COLO668 (cell line): Measurements from ENCODE around the gene TIPIN.
"Not testable (repeated sequence)": the region's sequence is repeated elsewhere in the genome, so short reads cannot be mapped to it uniquely, and the experiment has no call there.

Experiments used
- DNase-seq: peaks from one replicate; lab custom pipeline; 2025; ENCODE audit not compliant: unreplicated experiment; lab: John Stamatoyannopoulos, UW

The TIPIN gene

DNA sequence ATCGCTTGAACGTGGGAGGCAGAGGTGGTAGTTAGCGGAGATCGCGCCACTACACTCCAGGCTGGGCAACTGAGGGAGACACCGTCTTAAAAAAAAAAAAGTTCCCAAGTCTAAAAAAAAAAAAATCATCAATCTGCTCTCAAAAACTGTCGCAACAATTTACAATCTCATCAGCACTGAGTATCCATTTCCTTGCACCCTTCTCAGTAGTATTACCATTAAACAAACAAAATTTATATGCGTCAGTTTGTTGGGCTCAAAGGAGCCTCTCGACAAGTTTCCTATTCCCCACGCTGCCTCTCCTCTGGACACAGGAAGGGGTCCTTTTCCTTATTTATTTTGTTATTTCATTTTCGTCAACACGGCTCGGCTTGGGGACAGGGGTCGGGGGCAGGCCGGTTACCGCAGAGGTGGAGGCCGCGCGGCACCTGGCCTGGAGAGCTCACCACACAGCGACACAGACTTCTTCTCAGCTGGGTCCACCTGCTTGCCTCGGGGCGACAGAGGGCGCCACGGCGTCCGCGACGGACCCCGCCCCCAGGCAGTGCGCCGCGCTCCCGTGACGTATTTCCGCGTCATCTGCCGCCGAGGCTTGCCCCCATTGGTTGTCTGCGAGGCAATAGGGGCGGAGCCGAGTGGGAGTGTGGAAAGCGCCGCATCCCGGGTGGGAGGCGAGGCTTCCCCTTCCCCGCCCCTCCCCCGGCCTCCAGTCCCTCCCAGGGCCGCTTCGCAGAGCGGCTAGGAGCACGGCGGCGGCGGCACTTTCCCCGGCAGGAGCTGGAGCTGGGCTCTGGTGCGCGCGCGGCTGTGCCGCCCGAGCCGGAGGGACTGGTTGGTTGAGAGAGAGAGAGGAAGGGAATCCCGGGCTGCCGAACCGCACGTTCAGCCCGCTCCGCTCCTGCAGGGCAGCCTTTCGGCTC, 30.0 kb upstream of the TIPIN start, which contains the start of gene MAP2K1:
TSS of gene MAP2K1 (plus strand) at position 709 of the 920 bp plus-strand sequence. CDS start 436 bp downstream, outside the sequence.
- peak; percentile 98 for DNase-seq

DNA sequence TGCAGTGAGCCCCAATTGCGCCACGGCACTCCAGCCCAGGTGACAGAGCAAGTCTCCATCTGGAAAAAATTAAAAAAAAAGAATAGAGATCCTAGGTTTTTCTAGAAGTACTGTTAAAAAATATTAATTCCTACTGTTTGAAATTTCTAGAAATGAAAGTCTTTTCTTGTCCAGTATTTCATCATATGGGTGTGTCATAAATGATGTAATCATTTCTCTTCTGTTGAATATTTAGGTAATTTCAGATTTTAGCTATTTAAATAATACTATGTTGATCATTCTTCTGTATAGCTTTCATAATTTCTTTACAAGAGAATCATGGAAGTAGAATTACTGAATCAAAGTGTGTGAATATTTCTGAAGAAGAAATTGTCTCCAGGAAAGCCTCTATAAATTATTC, 24.9 kb upstream of the TIPIN start:
- not testable (repeated sequence) for DNase-seq

DNA sequence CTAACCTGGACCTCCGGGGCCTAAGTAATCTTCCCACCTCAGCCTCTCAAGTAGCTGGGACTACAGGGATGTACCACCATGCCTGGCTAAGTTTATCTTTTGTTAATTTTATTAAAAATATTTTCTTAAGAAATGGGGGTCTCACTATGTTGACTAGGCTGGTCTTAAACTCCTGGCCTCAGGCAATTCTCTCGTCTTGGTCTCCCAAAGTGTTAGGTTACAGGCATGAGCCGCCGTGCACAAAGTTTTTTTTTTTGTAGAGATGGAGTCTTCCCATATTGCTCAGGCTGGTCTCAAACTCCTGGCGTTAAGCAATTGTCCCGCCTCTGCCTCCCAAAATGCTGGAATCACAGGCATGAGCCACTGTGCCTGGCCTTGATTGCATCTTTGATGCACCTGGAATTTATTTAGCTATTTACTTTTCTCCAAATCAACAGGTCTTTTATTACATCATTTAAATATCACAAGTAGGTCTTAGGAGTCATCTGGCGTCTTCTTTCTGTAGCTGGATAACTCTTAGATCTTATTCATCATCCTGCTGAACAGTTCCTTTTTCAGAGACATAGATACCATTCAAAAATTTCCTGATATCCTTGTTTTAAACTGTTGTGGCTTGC, 22.4 kb upstream of the TIPIN start:
- DNase-seq = no peak

DNA sequence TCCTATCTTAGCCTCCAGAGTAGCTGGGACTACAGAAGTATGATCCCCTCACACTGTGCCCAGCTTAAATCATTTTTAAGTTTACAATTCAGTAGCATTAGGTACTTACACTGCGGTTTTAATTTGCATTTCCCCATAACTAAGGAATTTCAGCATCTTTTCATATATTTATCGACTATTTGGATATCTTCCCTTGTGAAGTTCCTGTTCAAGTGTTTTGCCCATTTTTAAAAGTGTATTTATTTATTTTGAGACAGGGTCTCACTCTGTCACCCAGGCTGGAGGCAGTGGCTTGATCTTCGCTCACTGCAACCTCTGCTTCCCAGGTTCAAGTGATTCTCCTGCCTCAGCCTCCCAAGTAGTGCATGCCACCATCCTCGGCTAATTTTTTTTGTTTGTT, 17.7 kb upstream of the TIPIN start:
- no peak for DNase-seq

DNA sequence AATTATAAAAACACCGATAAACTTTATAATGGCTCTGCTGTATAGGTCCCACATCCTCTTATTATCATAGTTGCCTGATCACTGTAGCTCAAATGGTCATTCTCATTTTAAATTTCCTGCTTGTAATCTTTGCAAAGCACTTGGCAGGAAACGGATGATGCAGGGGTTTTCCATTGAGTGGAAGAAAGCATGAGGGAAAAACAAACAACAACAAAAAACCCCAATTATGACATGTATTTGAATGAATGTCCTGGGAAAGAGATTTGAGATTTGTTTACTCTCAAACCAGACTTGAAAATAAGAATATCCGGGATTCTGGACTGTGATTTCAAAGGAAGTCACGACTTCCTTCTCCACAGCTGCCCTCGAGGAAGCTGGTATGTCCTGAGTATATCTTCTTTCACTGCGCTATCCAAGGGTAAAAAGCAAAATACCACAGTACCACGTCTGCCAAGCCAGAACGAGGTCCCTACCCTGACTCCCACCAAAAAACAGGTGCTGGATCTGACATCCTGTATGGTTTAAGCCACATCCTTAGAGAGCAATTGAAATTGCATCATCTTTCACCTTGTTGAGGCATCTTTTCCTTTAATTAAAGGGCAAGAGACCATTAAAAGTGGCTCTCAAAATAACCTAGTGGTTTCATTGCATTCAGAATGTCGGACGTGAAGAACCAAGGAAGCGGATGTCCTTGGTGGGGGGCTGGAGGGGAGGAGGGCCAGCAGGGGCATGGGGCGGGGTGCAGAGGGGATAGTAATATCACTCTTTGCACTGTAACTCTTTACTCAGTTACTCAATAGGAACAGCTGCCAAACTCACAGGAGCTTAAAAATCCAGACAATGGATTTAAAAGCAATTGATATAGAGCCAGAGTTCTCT, 13.5 kb upstream of the TIPIN start:
- no peak for DNase-seq

DNA sequence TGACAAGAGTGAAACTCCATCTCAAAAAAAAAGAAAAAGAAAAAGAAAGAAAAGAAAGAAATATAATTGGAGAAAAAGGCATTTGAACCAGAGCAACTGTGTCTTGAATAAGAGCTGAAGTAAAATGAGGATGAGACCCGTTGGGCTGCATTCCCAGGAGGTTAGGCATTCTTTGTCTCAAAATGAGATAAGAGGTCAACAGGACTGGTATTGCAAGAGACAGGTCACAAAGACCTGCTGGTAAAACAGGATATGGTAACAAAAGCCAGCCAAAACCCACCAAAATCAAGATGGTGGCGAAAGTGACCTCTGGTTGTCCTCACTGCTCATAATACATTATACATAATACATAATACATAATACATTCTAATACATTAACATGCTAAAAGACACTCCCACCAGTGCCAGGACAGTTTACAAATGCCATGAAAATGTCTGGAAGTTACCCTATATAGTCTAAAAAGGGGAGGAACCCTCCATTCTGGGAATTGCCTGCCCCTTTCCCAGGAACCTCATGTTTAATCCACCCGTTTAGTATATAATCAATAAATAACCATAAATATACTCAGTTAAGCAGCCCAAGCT, 8.6 kb upstream of the TIPIN start:
- DNase-seq = no peak

DNA sequence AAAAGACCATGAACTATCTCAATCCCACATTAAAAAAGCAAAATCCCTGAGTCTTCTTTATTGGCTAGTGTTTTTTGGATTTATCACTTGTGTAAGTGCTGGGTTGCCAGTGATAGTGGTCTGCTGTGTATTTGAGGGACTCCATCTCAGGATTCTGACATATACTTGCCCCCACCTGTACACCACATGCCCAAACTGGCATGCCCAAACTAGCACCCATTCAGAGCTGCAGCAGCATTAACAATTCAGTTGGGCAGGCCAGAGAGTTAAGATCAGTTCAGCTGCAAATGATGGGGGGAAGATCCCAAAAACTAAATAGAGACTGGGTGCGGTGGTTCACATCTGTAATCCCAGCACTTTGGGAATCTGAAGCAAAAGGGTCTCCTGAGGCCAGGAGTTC, 6.3 kb upstream of the TIPIN start:
- DNase-seq = no peak

DNA sequence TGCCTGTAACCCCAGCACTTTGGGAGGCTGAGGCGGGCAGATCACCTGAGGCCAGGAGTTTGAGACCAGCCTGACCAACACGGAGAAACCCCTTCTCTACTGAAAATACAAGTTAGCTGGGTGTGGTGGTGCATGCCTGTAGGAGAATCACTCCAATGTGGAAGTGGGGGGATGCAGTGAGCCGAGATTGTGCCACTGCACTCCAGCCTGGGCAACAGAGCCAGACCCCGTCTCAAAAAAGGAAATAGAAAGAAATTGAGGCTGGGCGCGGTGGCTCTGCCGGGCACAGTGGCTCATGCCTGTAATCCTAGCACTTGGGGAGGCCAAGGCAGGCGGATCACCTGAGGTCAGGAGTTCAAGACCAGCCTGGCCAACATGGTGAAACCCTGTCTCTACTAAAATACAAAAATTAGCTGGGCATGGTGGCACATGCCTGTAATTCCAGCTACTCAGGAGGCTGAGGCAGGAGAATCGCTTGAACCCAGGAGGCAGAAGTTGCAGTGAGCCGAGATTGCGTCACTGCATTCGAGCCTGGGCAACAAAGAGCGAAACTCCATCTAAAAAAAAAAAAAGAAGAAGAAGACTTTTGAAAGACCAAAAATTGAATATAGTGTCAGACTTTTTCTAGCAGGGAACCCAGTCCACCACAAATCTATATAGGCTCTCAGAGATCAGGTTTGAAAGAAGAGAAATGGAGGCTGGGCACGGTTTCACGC, 5.4 kb upstream of the TIPIN start:
- not testable (repeated sequence) for DNase-seq

DNA sequence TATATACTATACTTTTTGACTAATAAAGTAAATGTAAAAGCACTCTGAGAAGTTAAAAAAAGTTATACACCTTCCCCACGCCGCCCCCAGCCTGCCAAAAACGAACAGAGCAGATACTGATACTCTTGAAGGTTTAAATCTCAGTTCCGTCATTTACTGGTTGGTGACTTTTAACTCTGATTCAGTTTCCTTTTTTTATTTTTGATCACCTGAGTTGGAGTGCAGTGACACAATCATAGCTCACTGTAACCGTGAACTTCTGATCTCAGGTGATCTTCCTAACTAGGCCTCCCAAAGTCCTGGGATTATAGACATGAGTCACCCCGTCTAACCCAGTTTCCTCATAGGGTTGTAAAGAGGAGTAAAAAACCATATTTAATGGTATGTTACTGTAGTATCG, 3.3 kb upstream of the TIPIN start:
- no peak for DNase-seq

DNA sequence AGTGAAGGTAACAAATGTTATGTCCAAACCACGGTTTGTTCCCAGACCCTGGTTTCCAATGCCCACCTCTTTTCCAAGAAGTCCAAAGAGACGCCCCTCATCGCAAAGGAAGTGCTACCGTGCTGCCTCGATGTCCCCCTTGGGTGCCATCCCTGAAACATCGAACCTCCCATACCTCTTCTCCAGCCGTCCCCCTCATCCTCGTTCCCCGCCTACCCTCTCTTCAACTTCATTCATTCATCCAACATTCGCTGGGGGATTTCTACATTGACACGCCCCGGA, 467 bp downstream of the TIPIN start:
- no peak for DNase-seq

DNA sequence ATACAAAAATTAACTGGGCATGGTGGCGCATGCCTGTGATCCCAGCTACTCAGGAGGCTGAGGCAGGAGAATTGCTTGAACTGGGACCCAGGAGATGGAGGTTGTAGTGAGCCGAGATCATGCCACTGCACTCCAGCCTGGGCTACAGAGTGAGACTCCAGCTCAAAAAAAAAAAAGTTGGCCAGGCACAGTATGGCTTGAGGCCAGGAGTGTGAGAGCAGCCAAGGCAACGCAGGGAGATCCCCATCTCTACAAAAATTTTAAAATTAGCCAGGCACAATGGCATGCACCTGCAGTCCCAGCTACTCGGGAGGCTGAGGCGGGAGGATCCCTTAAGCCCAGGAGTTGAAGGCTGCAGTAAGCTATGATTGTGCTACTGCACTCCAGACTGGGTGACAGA, 8.0 kb downstream of the TIPIN start:
- DNase-seq = not testable (repeated sequence)

DNA sequence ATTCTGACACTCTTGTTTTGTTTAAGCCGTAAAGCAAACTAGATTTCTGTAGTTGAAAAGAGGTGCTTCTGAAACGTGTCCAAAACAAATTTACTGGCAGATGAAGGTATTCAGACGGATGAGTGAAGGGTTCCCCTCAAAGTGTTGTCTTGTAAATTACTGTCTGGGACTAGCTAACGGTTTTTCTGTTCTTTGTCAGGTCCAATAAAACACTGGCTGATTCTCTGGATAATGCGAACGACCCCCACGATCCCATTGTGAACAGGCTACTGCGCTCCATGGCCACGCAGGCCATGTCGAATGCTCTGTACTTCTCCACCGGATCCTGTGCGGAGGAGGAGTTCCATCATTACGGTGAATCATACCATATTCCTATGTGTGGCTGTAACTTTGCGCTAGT, 27.7 kb downstream of the TIPIN start:
- DNase-seq = no peak

DNA sequence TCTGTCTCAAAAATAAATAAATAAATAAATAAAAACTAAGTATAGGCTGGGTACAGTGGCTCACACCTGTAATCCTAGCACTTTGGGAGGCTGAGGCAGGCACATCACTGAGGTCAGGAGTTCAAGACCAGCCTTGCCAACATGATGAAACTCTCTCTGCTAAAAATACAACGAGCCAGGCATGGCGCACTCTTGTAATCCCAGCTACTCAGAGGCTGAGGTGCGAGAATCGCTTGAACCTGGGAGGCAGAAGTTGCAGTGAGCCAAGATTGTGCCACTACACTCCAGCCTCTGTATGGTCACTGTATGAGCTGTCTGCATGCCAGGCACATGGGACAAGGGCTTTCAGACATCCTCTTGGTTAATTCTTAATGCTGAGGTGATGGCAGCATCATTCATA, 28.7 kb downstream of the TIPIN start:
- no peak for DNase-seq

DNA sequence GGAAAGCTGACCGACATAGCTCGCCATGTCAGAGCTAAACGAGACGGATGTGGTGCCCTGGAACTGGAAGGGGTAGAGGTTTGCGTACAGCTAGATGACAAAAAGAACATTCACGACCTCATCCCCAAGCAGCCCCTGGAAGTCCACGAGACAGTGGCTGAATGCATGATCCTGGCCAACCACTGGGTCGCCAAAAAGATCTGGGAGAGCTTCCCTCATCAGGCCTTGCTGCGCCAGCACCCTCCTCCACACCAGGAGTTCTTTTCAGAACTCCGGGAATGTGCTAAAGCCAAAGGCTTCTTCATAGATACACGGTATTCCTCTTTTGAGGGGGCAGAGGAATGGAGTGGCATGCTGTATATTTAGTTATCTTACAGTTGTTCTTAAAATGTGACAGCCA, 30.4 kb downstream of the TIPIN start:
- no peak for DNase-seq

DNA sequence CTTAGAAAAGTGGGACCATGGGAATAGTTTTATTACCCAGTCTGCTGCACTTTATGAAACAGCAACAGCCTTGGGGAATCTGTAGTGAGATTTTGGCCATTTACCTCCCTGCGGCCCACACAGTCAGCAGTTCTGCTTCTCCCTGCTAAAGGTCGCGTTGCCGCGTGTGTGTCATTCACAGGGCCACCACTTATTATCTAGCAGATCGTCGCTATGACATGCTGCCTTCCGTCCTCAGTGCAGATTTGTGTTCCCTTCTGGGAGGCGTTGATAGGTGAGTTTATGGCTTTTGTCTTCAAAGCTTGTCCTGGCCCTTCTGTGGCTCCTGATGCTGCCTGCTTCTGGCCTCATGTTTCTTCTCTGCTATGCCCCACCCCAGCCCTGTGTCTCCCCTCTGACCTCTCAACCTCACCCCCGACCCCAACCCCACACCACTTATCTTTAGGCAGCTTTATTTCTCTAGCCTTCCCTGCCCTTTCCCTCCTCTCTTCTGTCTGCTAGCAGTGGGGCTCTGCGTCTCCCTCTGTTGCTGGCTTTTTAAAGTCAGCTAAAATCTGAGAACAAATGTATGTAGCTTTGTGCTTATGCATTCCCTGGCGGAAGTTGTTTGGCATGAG, 33.1 kb downstream of the TIPIN start:
- DNase-seq = no peak

DNA sequence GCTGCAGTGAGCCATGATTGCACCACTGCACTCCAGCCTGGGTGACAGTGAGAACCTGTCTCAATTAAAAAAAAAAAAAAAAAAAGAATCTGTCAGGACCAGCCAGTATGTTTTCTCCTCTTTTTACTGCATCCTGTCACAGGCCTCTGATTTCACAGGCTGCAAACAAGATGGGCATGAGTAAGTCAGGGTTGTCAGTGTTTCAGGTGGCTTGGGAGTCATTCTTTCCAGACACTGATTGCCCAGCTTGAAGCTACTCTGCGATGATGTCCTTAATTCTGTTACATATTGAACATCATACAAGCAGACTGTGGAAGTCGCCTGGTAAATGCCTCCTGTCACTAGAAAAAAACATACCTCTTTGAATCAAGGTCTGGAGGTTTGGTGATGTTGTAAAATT, 44.3 kb downstream of the TIPIN start:
- DNase-seq = no peak

DNA sequence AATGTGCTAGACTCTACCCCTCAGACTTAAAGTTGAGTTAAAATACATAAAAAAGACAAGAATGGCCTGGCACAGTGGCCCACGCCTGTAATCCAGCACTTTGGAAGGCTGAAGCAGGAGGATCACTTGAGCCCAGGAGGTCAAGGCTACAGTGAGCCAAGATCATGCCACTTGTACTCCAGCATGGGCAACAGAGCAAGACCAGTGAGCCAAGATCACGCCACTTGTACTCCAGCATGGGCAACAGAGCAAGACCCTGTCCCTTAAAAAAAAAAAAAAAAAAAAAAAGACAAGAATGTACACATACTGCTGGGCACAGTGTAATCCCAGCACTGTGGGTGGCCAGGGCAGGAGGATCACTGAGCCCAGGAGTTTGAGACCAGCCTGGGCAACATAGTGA, 45.7 kb downstream of the TIPIN start:
- DNase-seq = no peak

DNA sequence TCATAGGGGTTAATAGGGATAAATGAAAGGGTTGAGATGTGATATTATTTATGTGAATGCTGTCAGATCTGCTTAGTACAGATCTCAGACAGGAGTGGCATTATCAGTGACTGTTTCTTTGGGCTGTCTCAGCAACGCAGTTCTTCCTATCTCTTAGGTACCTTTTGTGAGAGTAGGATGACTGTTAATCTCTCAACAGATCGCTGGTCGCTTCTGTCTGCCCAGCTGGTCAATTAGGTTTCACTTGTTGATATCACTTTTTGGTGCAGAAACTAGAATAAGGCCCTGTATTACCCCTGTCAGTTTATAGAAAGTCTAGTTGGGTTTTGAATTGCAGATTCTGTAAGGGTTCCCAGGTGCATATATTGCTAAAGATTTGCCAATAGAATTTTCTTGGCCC, 46.7 kb downstream of the TIPIN start:
- DNase-seq = no peak

DNA sequence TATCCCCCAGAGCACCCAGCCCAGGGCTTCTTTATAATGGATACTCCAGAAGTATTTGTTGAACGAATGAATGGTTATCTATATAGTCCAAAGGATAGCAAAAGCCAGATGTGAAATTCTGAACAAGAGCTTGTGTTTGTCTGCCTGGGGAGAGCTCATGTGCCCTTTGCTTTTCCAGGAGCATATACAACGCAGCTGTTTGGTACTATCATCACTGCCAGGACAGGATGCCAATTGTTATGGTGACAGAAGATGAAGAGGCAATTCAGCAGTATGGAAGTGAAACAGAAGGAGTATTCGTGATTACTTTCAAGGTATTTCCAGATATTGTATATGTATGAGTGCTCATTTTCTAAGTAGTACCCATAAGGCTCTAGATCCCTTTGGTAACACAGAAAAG, 48.0 kb downstream of the TIPIN start:
- DNase-seq = no peak

DNA sequence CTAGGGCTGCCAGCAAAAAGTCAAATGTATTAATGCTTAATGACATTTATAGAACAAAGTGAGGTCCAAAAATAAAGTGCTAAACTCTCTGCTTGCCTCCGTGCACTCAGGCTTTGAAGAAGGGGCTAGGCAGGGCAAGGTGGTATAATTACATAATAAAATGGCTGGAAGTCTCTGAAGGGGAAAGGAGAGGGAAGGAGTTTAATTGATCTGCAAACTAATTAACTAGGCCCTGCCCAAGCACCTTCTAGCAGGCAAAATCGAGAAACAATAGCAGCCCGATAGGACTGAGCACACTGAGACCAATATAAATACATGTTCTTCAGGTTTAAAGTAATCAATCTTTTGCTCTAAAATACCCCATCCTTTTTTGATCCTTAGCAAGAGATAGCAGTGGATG, 50.1 kb downstream of the TIPIN start:
- DNase-seq = no peak
